ENCODE results near the gene DHRS2. TPM values are rescaled to one million over a fixed set of nuclear protein-coding genes. Genes with fewer than 3 reads are reported as not detected.

Gene DHRS2
- total and polyA plus RNA-seq, 2 of the 13 experiments (the other 11 are each of a cell fraction or from before 2014, with no cell fraction given) = 1,621 to 3,021 TPM

- TF ChIP-seq, protein P1, sequence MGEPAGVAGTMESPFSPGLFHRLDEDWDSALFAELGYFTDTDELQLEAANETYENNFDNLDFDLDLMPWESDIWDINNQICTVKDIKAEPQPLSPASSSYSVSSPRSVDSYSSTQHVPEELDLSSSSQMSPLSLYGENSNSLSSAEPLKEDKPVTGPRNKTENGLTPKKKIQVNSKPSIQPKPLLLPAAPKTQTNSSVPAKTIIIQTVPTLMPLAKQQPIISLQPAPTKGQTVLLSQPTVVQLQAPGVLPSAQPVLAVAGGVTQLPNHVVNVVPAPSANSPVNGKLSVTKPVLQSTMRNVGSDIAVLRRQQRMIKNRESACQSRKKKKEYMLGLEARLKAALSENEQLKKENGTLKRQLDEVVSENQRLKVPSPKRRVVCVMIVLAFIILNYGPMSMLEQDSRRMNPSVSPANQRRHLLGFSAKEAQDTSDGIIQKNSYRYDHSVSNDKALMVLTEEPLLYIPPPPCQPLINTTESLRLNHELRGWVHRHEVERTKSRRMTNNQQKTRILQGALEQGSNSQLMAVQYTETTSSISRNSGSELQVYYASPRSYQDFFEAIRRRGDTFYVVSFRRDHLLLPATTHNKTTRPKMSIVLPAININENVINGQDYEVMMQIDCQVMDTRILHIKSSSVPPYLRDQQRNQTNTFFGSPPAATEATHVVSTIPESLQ (CRISPR knock-in tag; conservative IDR thresholded peaks at IDR 0.05) = no peak
- peak; percentile 60; the same call in 1 of the 2 replicates for TF ChIP-seq POLR2AphosphoS5 (IDR thresholded peaks at IDR 0.05; ENCODE audit: low read depth, low read length)
- TF ChIP-seq DR1 (CRISPR knock-in tag; IDR thresholded peaks at IDR 0.05) = no peak
- no peak for TF ChIP-seq KDM5B (CRISPR knock-in tag; IDR thresholded peaks at IDR 0.05; ENCODE audit: borderline replicate concordance)
- TF ChIP-seq PHF5A (CRISPR knock-in tag; IDR thresholded peaks at IDR 0.05; ENCODE audit: low read depth, unreplicated experiment) = no peak
- TF ChIP-seq REPIN1 (CRISPR knock-in tag; IDR thresholded peaks at IDR 0.05; ENCODE audit: borderline replicate concordance, low read depth) = no peak; the same call in 1 of the 2 replicates
- TF ChIP-seq ZNF317 (CRISPR knock-in tag; IDR thresholded peaks at IDR 0.05) = no peak
- 0 out of 2 replicates have a peak, but pooled peaks have one; percentile 24 for TF ChIP-seq ZNF431 (CRISPR knock-in tag; IDR thresholded peaks at IDR 0.05; ENCODE audit: borderline replicate concordance, low read depth)
- TF ChIP-seq, protein P2, sequence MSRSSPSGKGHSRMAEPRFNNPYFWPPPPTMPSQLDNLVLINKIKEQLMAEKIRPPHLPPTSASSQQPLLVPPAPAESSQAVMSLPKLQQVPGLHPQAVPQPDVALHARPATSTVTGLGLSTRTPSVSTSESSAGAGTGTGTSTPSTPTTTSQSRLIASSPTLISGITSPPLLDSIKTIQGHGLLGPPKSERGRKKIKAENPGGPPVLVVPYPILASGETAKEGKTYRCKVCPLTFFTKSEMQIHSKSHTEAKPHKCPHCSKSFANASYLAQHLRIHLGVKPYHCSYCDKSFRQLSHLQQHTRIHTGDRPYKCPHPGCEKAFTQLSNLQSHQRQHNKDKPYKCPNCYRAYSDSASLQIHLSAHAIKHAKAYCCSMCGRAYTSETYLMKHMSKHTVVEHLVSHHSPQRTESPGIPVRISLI (CRISPR knock-in tag; IDR thresholded peaks at IDR 0.05; ENCODE audit: borderline replicate concordance) = no peak
- peak; percentile 70 for TF ChIP-seq RBFOX2 (IDR thresholded peaks at IDR 0.05; ENCODE audit: low read depth, low read length)
- TF ChIP-seq NFKB2 (CRISPR knock-in tag; IDR thresholded peaks at IDR 0.05; ENCODE audit: borderline replicate concordance) = 0 out of 2 replicates have a peak, but pooled peaks have one; percentile 39
- TF ChIP-seq LCORL (IDR thresholded peaks at IDR 0.05) = no peak
- no peak for TF ChIP-seq LCORL (CRISPR knock-in tag; IDR thresholded peaks at IDR 0.05)
- no peak for TF ChIP-seq ZNF513 (CRISPR knock-in tag; conservative IDR thresholded peaks at IDR 0.05)
- TF ChIP-seq MBD4 (IDR thresholded peaks at IDR 0.05; ENCODE audit: borderline replicate concordance, low read length) = no peak
- TF ChIP-seq HIC2 (CRISPR knock-in tag; IDR thresholded peaks at IDR 0.05; ENCODE audit: low read depth) = no peak
- TF ChIP-seq NFE2L2 (IDR thresholded peaks at IDR 0.05; ENCODE audit: low read length) = no peak
- TF ChIP-seq, protein P3, sequence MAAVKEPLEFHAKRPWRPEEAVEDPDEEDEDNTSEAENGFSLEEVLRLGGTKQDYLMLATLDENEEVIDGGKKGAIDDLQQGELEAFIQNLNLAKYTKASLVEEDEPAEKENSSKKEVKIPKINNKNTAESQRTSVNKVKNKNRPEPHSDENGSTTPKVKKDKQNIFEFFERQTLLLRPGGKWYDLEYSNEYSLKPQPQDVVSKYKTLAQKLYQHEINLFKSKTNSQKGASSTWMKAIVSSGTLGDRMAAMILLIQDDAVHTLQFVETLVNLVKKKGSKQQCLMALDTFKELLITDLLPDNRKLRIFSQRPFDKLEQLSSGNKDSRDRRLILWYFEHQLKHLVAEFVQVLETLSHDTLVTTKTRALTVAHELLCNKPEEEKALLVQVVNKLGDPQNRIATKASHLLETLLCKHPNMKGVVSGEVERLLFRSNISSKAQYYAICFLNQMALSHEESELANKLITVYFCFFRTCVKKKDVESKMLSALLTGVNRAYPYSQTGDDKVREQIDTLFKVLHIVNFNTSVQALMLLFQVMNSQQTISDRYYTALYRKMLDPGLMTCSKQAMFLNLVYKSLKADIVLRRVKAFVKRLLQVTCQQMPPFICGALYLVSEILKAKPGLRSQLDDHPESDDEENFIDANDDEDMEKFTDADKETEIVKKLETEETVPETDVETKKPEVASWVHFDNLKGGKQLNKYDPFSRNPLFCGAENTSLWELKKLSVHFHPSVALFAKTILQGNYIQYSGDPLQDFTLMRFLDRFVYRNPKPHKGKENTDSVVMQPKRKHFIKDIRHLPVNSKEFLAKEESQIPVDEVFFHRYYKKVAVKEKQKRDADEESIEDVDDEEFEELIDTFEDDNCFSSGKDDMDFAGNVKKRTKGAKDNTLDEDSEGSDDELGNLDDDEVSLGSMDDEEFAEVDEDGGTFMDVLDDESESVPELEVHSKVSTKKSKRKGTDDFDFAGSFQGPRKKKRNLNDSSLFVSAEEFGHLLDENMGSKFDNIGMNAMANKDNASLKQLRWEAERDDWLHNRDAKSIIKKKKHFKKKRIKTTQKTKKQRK (IDR thresholded peaks at IDR 0.05; ENCODE audit: low read length) = no peak
- TF ChIP-seq NRL (CRISPR knock-in tag; IDR thresholded peaks at IDR 0.05; ENCODE audit: borderline replicate concordance) = no peak
These were observed 8.2 kb downstream of the DHRS2 start (continued) for GRCh38 chr14:23644195-23644918.

Data from HepG2 (cell line).